HepG2 (cell line): ENCODE measurements around the gene ANKRD12. TPM values are rescaled to one million over a fixed set of nuclear protein-coding genes. Genes with fewer than 3 reads are reported as not detected.

Experiments used
- ATAC-seq: fragments of 200-7000 bp; cut with Tn5 transposase; 3 replicates; pipeline ENCODE4 v1.9.1; 2020; ENCODE audit warnings: mild to moderate bottlenecking, moderate library complexity
- BruUV-seq: library from RNA; stranded (reverse); fragments of 400-500 nt; replicated peaks from 2 replicates; lab custom pipeline; 2021; lab: Mats Ljungman, UMichigan
- CTCF ChIA-PET: fragments of 300-600 bp; formaldehyde crosslinking; extraction: SDS; loops from one replicate; lab custom pipeline; 2021; ENCODE audit warnings: low total read pairs, inconsistent platforms, low intra/inter-chr PET ratio; lab: Yijun Ruan, JAX
- POLR2A ChIA-PET: fragments of 350-600 bp; sonication (Branson Sonifier 250); formaldehyde crosslinking; loops from one replicate; lab custom pipeline; 2020; ENCODE audit warnings: antibody characterized with exemption, inconsistent platforms; lab: Yijun Ruan, JAX
- DNase-seq: peaks from one replicate; pipeline ENCODE4 v3.0.0-alpha.2; 2015; ENCODE audit warnings: low spot score
- FAIRE-seq: peaks from 3 replicates; lab custom pipeline; 2011; peaks lifted over from hg19 to GRCh38; lab: Jason Lieb, UNC
- H2AFZ ChIP-seq: one replicate; pipeline ENCODE4 v1.6.1; 2011; ENCODE audit warnings: low read length, inconsistent platforms
- H3K27ac ChIP-seq: fragments of 300-600 bp; 3 replicates; pipeline ENCODE4 v1.8.0; 2011; ENCODE audit warnings: mixed run types, mild to moderate bottlenecking, mixed read lengths, low read length, inconsistent platforms; ENCODE audit not compliant: insufficient read depth; ENCODE audit errors: extremely low read length
- H3K27me3 ChIP-seq, 2 experiments: fragments of 200-600 bp in 1 of 2; 2 replicates in 1 of 2; 3 replicates in 1 of 2; pipeline versions ENCODE4 v1.6.0 to v1.8.0; 2011; ENCODE audit warnings: low read length in 2 of 2, mild to moderate bottlenecking in 2 of 2, moderate library complexity in 2 of 2, inconsistent platforms in 1 of 2; ENCODE audit not compliant: insufficient read depth in 2 of 2, control insufficient read depth in 1 of 2
- H3K36me3 ChIP-seq, 2 experiments: fragments of 200-600 bp in 1 of 2; replicated peaks in 1 of 2; 2 replicates in 1 of 2; 3 replicates in 1 of 2; pipeline versions ENCODE4 v1.5.1 to v1.8.0; 2011; ENCODE audit warnings: low read length in 2 of 2, inconsistent platforms in 1 of 2; ENCODE audit not compliant: insufficient read depth in 2 of 2, control insufficient read depth in 1 of 2
- H3K4me1 ChIP-seq: 2 replicates; pipeline ENCODE4 v1.5.1; 2012; ENCODE audit warnings: low read length, inconsistent platforms; ENCODE audit not compliant: insufficient read depth
- H3K4me2 ChIP-seq: 2 replicates; pipeline ENCODE4 v1.6.0; 2011; ENCODE audit warnings: low read depth, low read length, inconsistent platforms
- H3K4me3 ChIP-seq, 3 experiments: fragments of 200-600 bp in 1 of 3; sonication (generic), shearing (Covaris generic) in 1 of 3; replicated peaks in 1 of 3; 2 replicates each; pipeline ENCODE4 v1.5.1; 2011 to 2016; ENCODE audit warnings: low read length in 3 of 3, inconsistent platforms in 2 of 3, low read depth in 2 of 3, mild to moderate bottlenecking in 2 of 3, control low read depth in 1 of 3, mixed read lengths in 1 of 3; ENCODE audit not compliant: insufficient read depth in 1 of 3
- H3K79me2 ChIP-seq: one replicate; pipeline ENCODE4 v1.6.1; 2011; ENCODE audit warnings: low read length, inconsistent platforms; ENCODE audit not compliant: insufficient read depth
- H3K9ac ChIP-seq: 2 replicates; pipeline ENCODE4 v1.6.0; 2011; ENCODE audit warnings: mild to moderate bottlenecking, low read depth, low read length, inconsistent platforms; ENCODE audit not compliant: insufficient read depth
- H3K9me3 ChIP-seq: 2 replicates; pipeline ENCODE4 v1.5.1; 2012; ENCODE audit warnings: mild to moderate bottlenecking, low read length
- H4K20me1 ChIP-seq: 2 replicates; pipeline ENCODE4 v1.6.0; 2011; ENCODE audit warnings: inconsistent platforms, mild to moderate bottlenecking, low read length, moderate library complexity; ENCODE audit not compliant: insufficient read depth
- PRDM4 ChIP-seq: sonication (generic); formaldehyde crosslinking; IDR thresholded peaks from 2 replicates; pipeline ENCODE4 v1.9.0; 2021; ENCODE audit warnings: missing genetic modification reagents, borderline replicate concordance
- ZNF674 ChIP-seq: sonication (generic); formaldehyde crosslinking; IDR thresholded peaks from 2 replicates; pipeline ENCODE4 v1.5.0; 2020; ENCODE audit warnings: low read depth, mild to moderate bottlenecking, missing genetic modification reagents
- ZNF891 ChIP-seq: sonication (generic); formaldehyde crosslinking; IDR thresholded peaks from 2 replicates; pipeline ENCODE4 v1.5.0; 2020; ENCODE audit warnings: mild to moderate bottlenecking, missing genetic modification reagents
- ZSCAN12 ChIP-seq: sonication (generic); formaldehyde crosslinking; IDR thresholded peaks from 2 replicates; pipeline ENCODE4 v1.9.0; 2021; ENCODE audit warnings: mild to moderate bottlenecking, missing genetic modification reagents
- ZSCAN31 ChIP-seq: sonication (generic); formaldehyde crosslinking; IDR thresholded peaks from 2 replicates; pipeline ENCODE4 v1.5.0; 2020; ENCODE audit warnings: low read depth, mild to moderate bottlenecking, missing genetic modification reagents
- WGBS: methylation state at CpG from one replicate; pipeline ENCODE4 v1.1.6; 2017; ENCODE audit warnings: low lambda C conversion rate; 5-methylcytosine and 5-hydroxymethylcytosine counted together
- in situ Hi-C: cut with HindIII; loops from 2 replicates; pipeline ENCODE4 v1.10.0; 2017; ENCODE audit warnings: low pct_unique_long_range_greater_than_20kb; ENCODE audit not compliant: extremely low pct_ligation_motif_present
- intact Hi-C: fragments of 100-400 bp; cut with micrococcal nuclease; formaldehyde crosslinking; loops from one replicate; pipeline ENCODE4 v1.10.0; 2022; ENCODE audit not compliant: unreplicated experiment
- polyA plus RNA-seq, 8 experiments: library from polyadenylated mRNA; depleted of rRNA in 3 of 8; stranded (reverse) in 7 of 8; unstranded in 1 of 8; fragments of >200 nt; fragmentation: Illumina TruSeq in 4 of 8; extraction: Trizol in 4 of 8; gene quantifications; 2 replicates each; pipeline versions ENCODE4 v1.2.1 to v1.2.3, GENCODE V29; 2011 to 2016; ENCODE audit warnings: low read depth in 4 of 8, missing spikeins in 1 of 8, mixed read lengths in 1 of 8; ENCODE audit not compliant: insufficient read depth in 1 of 8
- total RNA-seq, 5 experiments: library from RNA; depleted of rRNA; stranded (reverse); fragments of >200 nt; fragmentation: Illumina TruSeq; extraction: Trizol; gene quantifications; 2 replicates each; pipeline ENCODE4 v1.2.3, GENCODE V29; 2016; ENCODE audit warnings: low read depth in 1 of 5

ANKRD12 gene
- total and polyA plus RNA-seq, 2 of the 13 experiments (the other 11 are each of a cell fraction or from before 2014, with no cell fraction given): 6.0 to 23.2 TPM

- TF ChIP-seq ZSCAN31 (CRISPR knock-in tag) (no peak), ZSCAN12 (no peak), PRDM4 (no peak), ZNF674 (CRISPR knock-in tag) (no peak)
- TF ChIP-seq, all 625 proteins: peak for 0
Observed at GRCh38 chr18:9221661-9222060, 85.1 kb downstream of the ANKRD12 start (continued).

- POLR2A ChIA-PET: no interaction called here
- Histone ChIP-seq H3K4me2 (no peak overlapping the region), H3K79me2 (no peaks in the 10 kb centered on the region), H3K27ac (no peak overlapping the region), H2AFZ (no peak overlapping the region), H3K4me1 (no peaks in the 10 kb centered on the region), H3K36me3 (peaks cover 5 to 39% of the 10 kb centered on the region in 2 experiments), H4K20me1 (no peaks in the 10 kb centered on the region), H3K9me3 (no peaks in the 10 kb centered on the region), H3K4me3 (no peak overlapping the region), H3K9ac (no peak overlapping the region), H3K27me3 (no peaks in the 10 kb centered on the region)
- BruUV-seq: no TSS peak
- DNase-seq: no peak
- 98% methylated on average over 5 of the region's 5 CpGs for WGBS
- CTCF ChIA-PET: no interaction called here
- ATAC-seq: no peak
- in situ Hi-C loops (no loop called here), intact Hi-C loops (loop anchor here (10.0 kb wide), 1 partner anchor 111 kb away; the partner anchor contains the start of gene TWSG1)
- FAIRE-seq: no peak
- TF ChIP-seq ZNF891 (CRISPR knock-in tag): no peak
Observed at GRCh38 chr18:9223356-9223755, 86.8 kb downstream of the ANKRD12 start.
